Stimulated activated CD4-positive, alpha-beta T cell treated with anti-CD3 and anti-CD28 coated beads, TNF-alpha, amount 100 ng/mL, for 4 hours (primary cell): Measurements from ENCODE around the gene FEV.

Experiments
- DNase-seq, 3 experiments: peaks; one replicate each; pipeline ENCODE4 v3.0.0-alpha.2; 2020; ENCODE audit warnings: low read depth in 3 of 3

Gene FEV

GRCh38 chr2:218993345-218994315 is 8.6 kb upstream of the FEV start, which contains the start of gene CRYBA2:
Gene CRYBA2, minus strand, starts transcription at chr2:218993422. Its CDS starts 246 bp downstream, at chr2:218993176.
- DNase-seq = no peak

GRCh38 chr2:218992703-218993344 is 7.8 kb upstream of the FEV start:
- DNase-seq = no peak

GRCh38 chr2:218992196-218992595 is 7.2 kb upstream of the FEV start:
- DNase-seq = no peak

- DNase-seq = no peak
Observed at GRCh38 chr2:218991674-218992168, 6.7 kb upstream of the FEV start.

- DNase-seq = no peak
Observed at GRCh38 chr2:218990612-218991011, 5.6 kb upstream of the FEV start.

- DNase-seq = no peak
Observed at GRCh38 chr2:218990052-218990451, 5.1 kb upstream of the FEV start.

GRCh38 chr2:218988650-218989049 is 3.7 kb upstream of the FEV start:
- DNase-seq = no peak

- DNase-seq = no peak
Observed at GRCh38 chr2:218988164-218988563, 3.2 kb upstream of the FEV start.

GRCh38 chr2:218986148-218986761 is 1.3 kb upstream of the FEV start:
- no peak for DNase-seq

GRCh38 chr2:218985325-218986091 is 524 bp upstream of the FEV start:
- DNase-seq = no peak

- DNase-seq = no peak
Observed at GRCh38 chr2:218984239-218985020, 554 bp downstream of the FEV start.

GRCh38 chr2:218983934-218984238 is 1.1 kb downstream of the FEV start:
- DNase-seq = no peak

GRCh38 chr2:218983263-218983933 is 1.6 kb downstream of the FEV start:
- DNase-seq = no peak

GRCh38 chr2:218982586-218983262 is 2.3 kb downstream of the FEV start:
- DNase-seq = no peak

GRCh38 chr2:218981881-218982585 is 3.0 kb downstream of the FEV start:
- no peak for DNase-seq

GRCh38 chr2:218981390-218981880 is 3.5 kb downstream of the FEV start:
- no peak for DNase-seq

- DNase-seq = no peak
Observed at GRCh38 chr2:218980735-218981389, 4.1 kb downstream of the FEV start.
